T follicular helper cell (primary cell): ENCODE measurements around the gene TMEM221.

Experiments used
- DNase-seq: peaks from one replicate; pipeline ENCODE4 v3.0.0-alpha.2; 2020; ENCODE audit warnings: low read depth

Gene TMEM221

GRCh38 chr19:17405250-17406045 lies 43.0 kb downstream of the TMEM221 start, which contains the start of gene BST2:
TSS of gene BST2 (minus strand) at chr19:17405630. CDS start at chr19:17405575, 55 bp downstream.
- peak; percentile 33 for DNase-seq

GRCh38 chr19:17404621-17405249 lies 43.7 kb downstream of the TMEM221 start:
- DNase-seq, result no peak

- DNase-seq, result no peak
Observed at GRCh38 chr19:17404015-17404414, 44.5 kb downstream of the TMEM221 start.

- DNase-seq, result peak; percentile 34
Observed at GRCh38 chr19:17402982-17403855, 45.2 kb downstream of the TMEM221 start.

GRCh38 chr19:17401628-17402027 lies 46.8 kb downstream of the TMEM221 start:
- no peak for DNase-seq

GRCh38 chr19:17398902-17399527 lies 49.5 kb downstream of the TMEM221 start:
- no peak for DNase-seq

GRCh38 chr19:17394891-17395415 lies 53.5 kb downstream of the TMEM221 start:
- DNase-seq, result peak; percentile 43

- DNase-seq, result no peak
Observed at GRCh38 chr19:17393914-17394313, 54.6 kb downstream of the TMEM221 start, which contains the start of gene CCDC194. TSS of gene CCDC194 (minus strand) at chr19:17394196. CDS start at chr19:17394158, 38 bp downstream.

GRCh38 chr19:17393002-17393401 lies 55.5 kb downstream of the TMEM221 start:
- DNase-seq, result no peak

- no peak for DNase-seq
Observed at GRCh38 chr19:17391371-17392151, 56.9 kb downstream of the TMEM221 start.

GRCh38 chr19:17390665-17391370 lies 57.6 kb downstream of the TMEM221 start:
- DNase-seq, result peak; percentile 83

- DNase-seq, result no peak
Observed at GRCh38 chr19:17389957-17390664, 58.4 kb downstream of the TMEM221 start.

- DNase-seq, result no peak
Observed at GRCh38 chr19:17389288-17389687, 59.2 kb downstream of the TMEM221 start.

GRCh38 chr19:17385878-17386611 lies 62.4 kb downstream of the TMEM221 start:
- peak; percentile 43 for DNase-seq
